Keratinocyte (primary cell): ENCODE results near the gene JAM2. TPM values are rescaled to one million over a fixed set of nuclear protein-coding genes. Genes with fewer than 3 reads are reported as not detected.
"Not testable (repeated sequence)": the region's sequence is repeated elsewhere in the genome, so short reads cannot be mapped to it uniquely, and the experiment has no call there.

Source experiments
- DNase-seq: peaks from one replicate; pipeline ENCODE4 v3.0.0-alpha.2; 2011; ENCODE audit warnings: low read depth, missing footprints, low spot score
- FAIRE-seq: peaks from 2 replicates; lab custom pipeline; 2011; peaks lifted over from hg19 to GRCh38; lab: Jason Lieb, UNC
- H2AFZ ChIP-seq: 2 replicates; pipeline ENCODE4 v1.6.0; 2012; ENCODE audit warnings: low read length, control low read depth, inconsistent platforms; ENCODE audit not compliant: control insufficient read depth
- H3K27ac ChIP-seq: 2 replicates; pipeline ENCODE4 v1.5.1; 2011; ENCODE audit warnings: low read length; ENCODE audit not compliant: control insufficient read depth, insufficient read depth
- H3K27me3 ChIP-seq: 3 replicates; pipeline ENCODE4 v1.6.0; 2011; ENCODE audit warnings: low read length; ENCODE audit not compliant: control insufficient read depth, insufficient read depth; ENCODE audit errors: extremely low read depth
- H3K36me3 ChIP-seq, 2 experiments: 2 replicates in 1 of 2; 3 replicates in 1 of 2; pipeline ENCODE4 v1.5.1; 2011; ENCODE audit warnings: low read length in 2 of 2, mild to moderate bottlenecking in 1 of 2; ENCODE audit not compliant: control insufficient read depth in 2 of 2, insufficient read depth in 2 of 2; ENCODE audit errors: extremely low read depth in 1 of 2
- H3K4me1 ChIP-seq: 3 replicates; pipeline ENCODE4 v1.5.1; 2011; ENCODE audit warnings: low read length; ENCODE audit not compliant: control insufficient read depth, insufficient read depth; ENCODE audit errors: extremely low read depth
- H3K4me2 ChIP-seq: 3 replicates; pipeline ENCODE4 v1.6.0; 2011; ENCODE audit warnings: low read depth, low read length; ENCODE audit not compliant: control insufficient read depth, insufficient read depth; ENCODE audit errors: extremely low read depth
- H3K4me3 ChIP-seq, 3 experiments: fragments of 200-600 bp in 1 of 3; sonication (generic) in 1 of 3; 2 replicates in 2 of 3; 3 replicates in 1 of 3; pipeline ENCODE4 v1.5.1; 2011 to 2016; ENCODE audit warnings: low read length in 3 of 3, mild to moderate bottlenecking in 3 of 3, control low read depth in 2 of 3, inconsistent platforms in 1 of 3, low read depth in 1 of 3, mixed read lengths in 1 of 3, mixed run types in 1 of 3, moderate library complexity in 1 of 3; ENCODE audit not compliant: control insufficient read depth in 2 of 3, insufficient read depth in 2 of 3; ENCODE audit errors: extremely low read depth in 1 of 3
- H3K79me2 ChIP-seq: 2 replicates; pipeline ENCODE4 v1.6.0; 2012; ENCODE audit warnings: low read length; ENCODE audit not compliant: control insufficient read depth, insufficient read depth
- H3K9ac ChIP-seq: 3 replicates; pipeline ENCODE4 v1.6.0; 2011; ENCODE audit warnings: low read length; ENCODE audit not compliant: control insufficient read depth, insufficient read depth; ENCODE audit errors: extremely low read depth
- H3K9me1 ChIP-seq: 3 replicates; pipeline ENCODE4 v1.6.0; 2011; ENCODE audit warnings: low read length; ENCODE audit not compliant: control insufficient read depth, insufficient read depth; ENCODE audit errors: extremely low read depth
- H3K9me3 ChIP-seq: 2 replicates; pipeline ENCODE4 v1.5.1; 2012; ENCODE audit warnings: low read depth, low read length; ENCODE audit not compliant: control insufficient read depth
- H4K20me1 ChIP-seq: 3 replicates; pipeline ENCODE4 v1.6.0; 2011; ENCODE audit warnings: low read length; ENCODE audit not compliant: control insufficient read depth, insufficient read depth; ENCODE audit errors: extremely low read depth
- EZH2 ChIP-seq: IDR thresholded peaks from one replicate; pipeline ENCODE4 v1.6.1; 2012; ENCODE audit warnings: inconsistent platforms, mild to moderate bottlenecking, low read length, moderate library complexity
- dilution Hi-C: fragments of 300-500 bp; cut with MboI; formaldehyde crosslinking; loops from one replicate; pipeline ENCODE4 v1.7.0; 2020; ENCODE audit warnings: low sequenced_read_pairs; ENCODE audit not compliant: extremely low pct_ligation_motif_present
- polyA plus RNA-seq, 5 experiments: library from polyadenylated mRNA; depleted of rRNA in 3 of 5; stranded (reverse) in 3 of 5; stranded (forward) in 1 of 5; unstranded in 1 of 5; fragments of >200 nt; gene quantifications; 1 replicate in 1 of 5; 2 replicates in 3 of 5; 3 replicates in 1 of 5; pipeline versions ENCODE4 v1.2.1 to v1.2.3, GENCODE V29; 2011 to 2012; ENCODE audit warnings: missing spikeins in 2 of 5, low read depth in 1 of 5, low replicate concordance in 1 of 5
- TF ChIP-seq, protein P1 (sequence below), 3 experiments: IDR thresholded peaks in 1 of 3; conservative IDR thresholded peaks in 1 of 3; optimal IDR thresholded peaks in 1 of 3; 2 replicates in 2 of 3; 3 replicates in 1 of 3; pipeline versions ENCODE3 to v1.5.1; 2011; ENCODE audit warnings: low read length in 3 of 3, mild to moderate bottlenecking in 3 of 3, moderate library complexity in 2 of 3, control low read depth in 1 of 3, inconsistent platforms in 1 of 3; ENCODE audit not compliant: insufficient read depth in 2 of 3; ENCODE audit errors: extremely low read depth in 1 of 3

JAM2 gene
- polyA plus RNA-seq, 1 donor (not counting 4 experiments of a cell fraction or from before 2014, with no cell fraction given) = not detected

DNA sequence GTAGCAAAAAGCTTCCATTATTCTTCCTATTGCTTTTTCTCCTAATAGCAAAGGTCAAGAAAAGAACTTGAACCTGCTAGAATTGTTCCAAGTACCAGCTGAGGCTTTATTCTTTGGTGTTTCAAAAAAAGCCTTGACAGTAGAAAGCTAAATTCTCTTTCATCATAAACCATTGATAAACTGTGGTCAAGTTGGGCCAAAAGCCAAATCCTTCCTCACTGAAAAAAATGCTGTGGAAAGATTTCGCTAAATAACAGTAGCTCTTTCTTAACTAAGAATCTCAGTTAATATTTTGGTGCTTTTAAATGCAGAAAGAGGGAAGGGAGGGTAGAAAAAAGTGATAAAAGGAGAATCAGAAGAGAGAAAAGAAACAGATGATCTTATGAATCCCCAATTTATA is 14.0 kb upstream of the JAM2 start:
- Histone ChIP-seq H3K9ac (no peak overlapping the region), H3K4me3 (no peak overlapping the region), H3K4me1 (no peaks in the 10 kb centered on the region), H4K20me1 (no peaks in the 10 kb centered on the region), H3K9me3 (no peaks in the 10 kb centered on the region), H3K79me2 (no peaks in the 10 kb centered on the region), H2AFZ (no peak overlapping the region), H3K4me2 (no peak overlapping the region), H3K36me3 (no peaks in the 10 kb centered on the region), H3K9me1 (no peaks in the 10 kb centered on the region), H3K27ac (no peak overlapping the region), H3K27me3 (no peaks in the 10 kb centered on the region)
- FAIRE-seq = no peak
- dilution Hi-C loops = no loop called here
- no peak for TF ChIP-seq EZH2
- TF ChIP-seq, protein P1, sequence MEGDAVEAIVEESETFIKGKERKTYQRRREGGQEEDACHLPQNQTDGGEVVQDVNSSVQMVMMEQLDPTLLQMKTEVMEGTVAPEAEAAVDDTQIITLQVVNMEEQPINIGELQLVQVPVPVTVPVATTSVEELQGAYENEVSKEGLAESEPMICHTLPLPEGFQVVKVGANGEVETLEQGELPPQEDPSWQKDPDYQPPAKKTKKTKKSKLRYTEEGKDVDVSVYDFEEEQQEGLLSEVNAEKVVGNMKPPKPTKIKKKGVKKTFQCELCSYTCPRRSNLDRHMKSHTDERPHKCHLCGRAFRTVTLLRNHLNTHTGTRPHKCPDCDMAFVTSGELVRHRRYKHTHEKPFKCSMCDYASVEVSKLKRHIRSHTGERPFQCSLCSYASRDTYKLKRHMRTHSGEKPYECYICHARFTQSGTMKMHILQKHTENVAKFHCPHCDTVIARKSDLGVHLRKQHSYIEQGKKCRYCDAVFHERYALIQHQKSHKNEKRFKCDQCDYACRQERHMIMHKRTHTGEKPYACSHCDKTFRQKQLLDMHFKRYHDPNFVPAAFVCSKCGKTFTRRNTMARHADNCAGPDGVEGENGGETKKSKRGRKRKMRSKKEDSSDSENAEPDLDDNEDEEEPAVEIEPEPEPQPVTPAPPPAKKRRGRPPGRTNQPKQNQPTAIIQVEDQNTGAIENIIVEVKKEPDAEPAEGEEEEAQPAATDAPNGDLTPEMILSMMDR (optimal IDR thresholded peaks at IDR 0.05 in 1 of 3, IDR thresholded peaks at IDR 0.05 in 1 of 3, conservative IDR thresholded peaks at IDR 0.05 in 1 of 3; ENCODE audit: extremely low read depth in 1 of 3, insufficient read depth in 2 of 3, low read length in 3 of 3) = no peak
- DNase-seq = no peak

DNA sequence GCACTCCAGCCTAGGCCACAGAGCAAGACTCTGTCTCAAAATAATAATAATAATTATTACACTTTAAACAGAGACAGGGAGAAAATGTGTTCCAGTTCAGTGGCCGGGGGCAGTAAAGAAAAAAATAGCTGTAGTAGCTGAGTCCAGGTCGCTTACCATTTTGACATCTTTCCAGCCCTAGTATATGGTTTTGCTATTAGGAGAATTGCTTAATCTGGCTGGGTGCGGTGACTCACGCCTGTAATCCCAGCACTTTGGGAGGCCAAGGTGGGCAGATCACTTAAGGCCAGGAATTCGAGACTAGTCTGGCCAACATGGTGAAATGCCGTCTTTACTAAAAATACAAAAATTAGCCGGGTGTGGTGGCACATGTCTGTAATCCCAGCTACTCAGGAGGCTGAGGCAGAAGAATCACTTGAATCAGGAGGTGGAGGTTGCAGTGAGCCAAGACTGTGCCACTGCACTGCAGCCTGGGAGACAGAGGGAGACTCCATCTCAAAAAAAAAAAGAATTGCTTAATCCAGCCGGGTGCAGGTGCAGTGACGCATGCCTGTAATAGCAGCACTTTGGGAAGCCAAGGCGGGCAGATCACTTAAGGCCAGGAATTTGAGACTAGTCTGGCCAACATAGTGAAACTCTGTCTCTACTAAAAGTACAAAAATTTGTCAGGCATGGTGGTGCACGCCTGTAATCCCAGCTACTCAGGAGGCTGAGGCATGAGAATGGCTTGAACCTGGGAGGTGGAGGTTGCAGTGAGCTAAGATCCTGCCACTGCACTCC is 13.1 kb upstream of the JAM2 start:
- H3K27ac ChIP-seq, H3K9me1 ChIP-seq, H3K9me3 ChIP-seq, H3K27me3 ChIP-seq, H2AFZ ChIP-seq, H4K20me1 ChIP-seq, H3K4me2 ChIP-seq, H3K9ac ChIP-seq, H3K4me1 ChIP-seq, H3K4me3 ChIP-seq, H3K36me3 ChIP-seq, FAIRE-seq, DNase-seq, H3K79me2 ChIP-seq, dilution Hi-C loops: not testable (repeated sequence)

DNA sequence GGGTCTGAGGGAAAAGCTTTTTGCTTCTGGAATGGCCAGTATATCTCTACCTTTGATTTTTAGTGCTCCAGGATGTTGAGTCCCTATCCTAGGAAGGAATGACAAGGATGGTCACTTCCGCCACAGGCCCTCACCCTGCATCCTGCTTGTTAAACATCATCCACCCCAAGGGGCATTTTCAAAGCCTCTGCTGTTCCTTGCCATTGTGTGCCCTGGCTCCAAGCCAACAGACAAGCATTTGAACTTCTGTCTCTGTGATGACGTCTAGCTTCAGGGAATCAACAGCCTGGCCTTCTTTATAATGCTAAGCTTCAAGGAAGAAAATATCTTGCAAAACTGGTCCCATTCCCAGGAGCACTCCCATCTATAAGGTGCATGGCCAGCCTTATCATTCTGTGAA is 12.3 kb upstream of the JAM2 start:
- H3K4me2 ChIP-seq = no peak overlapping the region
- DNase-seq = no peak
- dilution Hi-C loops = no loop called here
- H3K79me2 ChIP-seq = no peaks in the 10 kb centered on the region
- H3K9me1 ChIP-seq = no peaks in the 10 kb centered on the region
- no peaks in the 10 kb centered on the region for H3K27me3 ChIP-seq
- no peak for FAIRE-seq
- no peak for TF ChIP-seq EZH2
- TF ChIP-seq, protein P1 (optimal IDR thresholded peaks at IDR 0.05 in 1 of 3, IDR thresholded peaks at IDR 0.05 in 1 of 3, conservative IDR thresholded peaks at IDR 0.05 in 1 of 3; ENCODE audit: extremely low read depth in 1 of 3, insufficient read depth in 2 of 3, low read length in 3 of 3) = no peak
- H2AFZ ChIP-seq = no peak overlapping the region
- no peak overlapping the region for H3K9ac ChIP-seq
- H3K4me3 ChIP-seq = no peak overlapping the region
- H3K4me1 ChIP-seq = no peaks in the 10 kb centered on the region
- no peaks in the 10 kb centered on the region for H4K20me1 ChIP-seq
- no peaks in the 10 kb centered on the region for H3K36me3 ChIP-seq
- H3K27ac ChIP-seq = no peak overlapping the region
- no peaks in the 10 kb centered on the region for H3K9me3 ChIP-seq
